ENCODE data around the gene ATP7B. TPM values are rescaled to one million over a fixed set of nuclear protein-coding genes. Genes with fewer than 3 reads are reported as not detected.
A peak's percentile ranks its signal among the peaks of the same experiment; 100 is the strongest.

Gene ATP7B
- total and polyA plus RNA-seq, 2 of the 4 experiments (the other 2 are of a cell fraction): 2.7 to 2.9 TPM

- Histone ChIP-seq H3K27ac (ENCODE audit: insufficient read depth, low read length) (no peak overlapping the region), H2AK9ac (replicated peaks; ENCODE audit: low read depth, low read length, poor library complexity) (no peak overlapping the region), H2BK120ac (ENCODE audit: low read depth, low read length) (no peak overlapping the region), H3K9ac (ENCODE audit: low read depth, low read length) (no peak overlapping the region), H2BK20ac (ENCODE audit: low read depth, low read length) (no peak overlapping the region), H2BK15ac (ENCODE audit: low read depth, low read length) (no peak overlapping the region), H4K8ac (ENCODE audit: low read depth in 2 of 2, low read length in 2 of 2) (no peak overlapping the region), H4K20me1 (ENCODE audit: insufficient read depth, low read length) (peaks cover 5% of the 10 kb centered on the region; the same call in 1 of the 2 replicates), H3K23ac (ENCODE audit: low read depth, low read length) (0 out of 2 replicates have a peak overlapping the region, but pooled peaks have one; percentile 46), H3K56ac (ENCODE audit: extremely low read depth, insufficient read depth, low read length) (no peak overlapping the region), H2BK5ac (ENCODE audit: low read depth, low read length, poor library complexity, severe bottlenecking) (no peak overlapping the region), H3K9me3 (ENCODE audit: control insufficient read depth, insufficient read depth, low read length) (no peaks in the 10 kb centered on the region), H3K27me3 (ENCODE audit: control insufficient read depth, insufficient read depth, low read length) (peaks cover 48% of the 10 kb centered on the region), H3K4me2 (ENCODE audit: low read depth, low read length) (no peak overlapping the region), H4K5ac (ENCODE audit: low read depth, low read length) (no peak overlapping the region), H2AK5ac (ENCODE audit: low read depth, low read length) (no peak overlapping the region), H3K79me1 (ENCODE audit: low read depth in 1 of 2, low read length in 2 of 2) (no peaks in the 10 kb centered on the region), H3K4ac (ENCODE audit: low read depth, low read length) (no peak overlapping the region), H4K91ac (ENCODE audit: insufficient read depth, low read depth, low read length) (no peak overlapping the region), H3K18ac (ENCODE audit: low read depth, low read length) (no peak overlapping the region), H3K36me3 (ENCODE audit: control insufficient read depth, insufficient read depth, low read length) (no peaks in the 10 kb centered on the region), H2AFZ (replicated peaks; ENCODE audit: low read length, poor library complexity) (no peak overlapping the region), H3K14ac (replicated peaks; ENCODE audit: low read depth, low read length) (no peak overlapping the region), H3K4me1 (ENCODE audit: control insufficient read depth, insufficient read depth, low read length) (peaks cover 12% of the 10 kb centered on the region), H3K4me3 (ENCODE audit: insufficient read depth, low read depth, low read length) (no peak overlapping the region), H3K9me1 (ENCODE audit: insufficient read depth, low read length) (no peaks in the 10 kb centered on the region)
- ChIA-PET CTCF (no interaction called here), POLR2A (ENCODE audit: unreplicated experiment) (no interaction called here)
- intact Hi-C loops (cut with micrococcal nuclease): no loop called here
- dilution Hi-C loops (cut with HindIII; ENCODE audit: low sequenced_read_pairs, unreplicated experiment): no loop called here
- BruUV-seq (replicated peaks): no TSS peak
- in situ Hi-C loops (cut with MboI; ENCODE audit: low sequenced_read_pairs): no loop called here
- TF ChIP-seq MAZ (IDR thresholded peaks at IDR 0.05; ENCODE audit: borderline replicate concordance, low read depth, low read length) (no peak), RCOR1 (IDR thresholded peaks at IDR 0.05; ENCODE audit: insufficient replicate concordance, low read length) (no peak), FOS (IDR thresholded peaks at IDR 0.05; ENCODE audit: low read depth, low read length) (no peak)
- DNase-seq: no peak
- ATAC-seq (ENCODE audit: low read depth): no peak
- whole genome bisulfite sequencing, 2 experiments (ENCODE audit: extremely low coverage in 2 of 2, insufficient read length in 1 of 2): 41% methylated on average over 5 of the region's 8 CpGs; no CpG with 5 or more reads in 1 of the 2 experiments
Observed at GRCh38 chr13:51997641-51998330, 13.5 kb downstream of the ATP7B start.

All from IMR-90 (cell line).